ENCODE results near the gene LTN1. TPM values are rescaled to one million over a fixed set of nuclear protein-coding genes. Genes with fewer than 3 reads are reported as not detected.

The LTN1 gene
- total and polyA plus RNA-seq, 2 of the 13 experiments (the other 11 are each of a cell fraction or from before 2014, with no cell fraction given), result 6.7 to 24.6 TPM

GRCh38 chr21:28913071-28913470 lies 79.6 kb downstream of the LTN1 start (continued):
- TF ChIP-seq ZNF407 (CRISPR knock-in tag; IDR thresholded peaks at IDR 0.05; ENCODE audit: not compliant biosample characterization) (no peak), ZNF784 (CRISPR knock-in tag; IDR thresholded peaks at IDR 0.05; ENCODE audit: borderline replicate concordance) (no peak), ZNF318 (CRISPR knock-in tag; IDR thresholded peaks at IDR 0.05) (no peak), ZNF234 (CRISPR knock-in tag; conservative IDR thresholded peaks at IDR 0.05) (no peak), ATF2 (CRISPR knock-in tag; IDR thresholded peaks at IDR 0.05) (no peak), MLX (CRISPR knock-in tag; IDR thresholded peaks at IDR 0.05) (no peak), ZMYM3 (CRISPR knock-in tag; IDR thresholded peaks at IDR 0.05) (no peak), ZNF749 (CRISPR knock-in tag; IDR thresholded peaks at IDR 0.05; ENCODE audit: borderline replicate concordance) (no peak), RARA (CRISPR knock-in tag; IDR thresholded peaks at IDR 0.05) (no peak)

Data from HepG2 (cell line).